ENCODE data around the gene GPRASP1.

DNA sequence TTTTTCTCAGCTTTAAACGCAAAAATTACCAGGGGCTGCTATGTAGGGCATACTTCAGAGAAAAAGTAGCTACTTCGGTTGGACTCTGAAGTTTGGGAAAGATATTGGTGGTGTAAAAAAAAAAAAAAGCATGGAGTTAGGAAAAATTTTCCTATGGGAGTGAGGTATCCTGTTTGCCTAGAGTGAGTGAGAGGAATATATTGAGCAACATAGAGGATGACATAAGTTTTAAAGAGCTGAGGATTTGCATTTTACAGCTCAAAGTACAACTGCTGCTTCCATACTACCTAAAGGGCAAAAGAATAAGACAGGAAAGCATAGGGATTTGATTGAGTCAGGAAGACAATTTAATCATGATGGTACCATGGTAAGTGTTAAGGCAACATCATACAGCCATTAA lies 7.3 kb downstream of the GPRASP1 start:
- TF ChIP-seq, protein P1, sequence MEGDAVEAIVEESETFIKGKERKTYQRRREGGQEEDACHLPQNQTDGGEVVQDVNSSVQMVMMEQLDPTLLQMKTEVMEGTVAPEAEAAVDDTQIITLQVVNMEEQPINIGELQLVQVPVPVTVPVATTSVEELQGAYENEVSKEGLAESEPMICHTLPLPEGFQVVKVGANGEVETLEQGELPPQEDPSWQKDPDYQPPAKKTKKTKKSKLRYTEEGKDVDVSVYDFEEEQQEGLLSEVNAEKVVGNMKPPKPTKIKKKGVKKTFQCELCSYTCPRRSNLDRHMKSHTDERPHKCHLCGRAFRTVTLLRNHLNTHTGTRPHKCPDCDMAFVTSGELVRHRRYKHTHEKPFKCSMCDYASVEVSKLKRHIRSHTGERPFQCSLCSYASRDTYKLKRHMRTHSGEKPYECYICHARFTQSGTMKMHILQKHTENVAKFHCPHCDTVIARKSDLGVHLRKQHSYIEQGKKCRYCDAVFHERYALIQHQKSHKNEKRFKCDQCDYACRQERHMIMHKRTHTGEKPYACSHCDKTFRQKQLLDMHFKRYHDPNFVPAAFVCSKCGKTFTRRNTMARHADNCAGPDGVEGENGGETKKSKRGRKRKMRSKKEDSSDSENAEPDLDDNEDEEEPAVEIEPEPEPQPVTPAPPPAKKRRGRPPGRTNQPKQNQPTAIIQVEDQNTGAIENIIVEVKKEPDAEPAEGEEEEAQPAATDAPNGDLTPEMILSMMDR (IDR thresholded peaks at IDR 0.05) = no peak
- TF ChIP-seq POLR2A (IDR thresholded peaks at IDR 0.05) = no peak

Measured in Peyer's patch (tissue), 4 donors.